HG03103 (cell line): ENCODE measurements around the gene PDSS1.
"Not testable (repeated sequence)": the region's sequence is repeated elsewhere in the genome, so short reads cannot be mapped to it uniquely, and the experiment has no call there.

Experiments
- ATAC-seq: cut with Tn5 transposase; IDR thresholded peaks from one replicate; pipeline ENCODE4 v1.9.1; 2021; ENCODE audit warnings: low read depth; ENCODE audit not compliant: unreplicated experiment

The PDSS1 gene

DNA sequence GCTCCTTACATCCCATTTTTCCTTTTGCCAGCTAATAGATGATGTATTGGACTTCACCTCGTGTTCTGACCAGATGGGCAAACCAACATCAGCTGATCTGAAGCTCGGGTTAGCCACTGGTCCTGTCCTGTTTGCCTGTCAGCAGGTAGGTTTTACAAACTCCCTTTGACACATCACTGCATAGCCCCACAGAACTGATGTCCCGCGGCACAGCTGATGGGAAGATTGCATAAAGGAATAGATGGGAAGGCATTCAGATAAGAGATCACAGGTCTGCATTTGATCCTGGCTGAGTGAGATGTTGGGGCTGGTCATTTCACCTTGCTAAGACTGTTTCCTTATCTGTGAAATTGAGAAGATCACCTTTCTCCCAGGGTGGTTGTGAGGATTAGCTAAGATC, 37.9 kb downstream of the PDSS1 start:
- no peak for ATAC-seq

DNA sequence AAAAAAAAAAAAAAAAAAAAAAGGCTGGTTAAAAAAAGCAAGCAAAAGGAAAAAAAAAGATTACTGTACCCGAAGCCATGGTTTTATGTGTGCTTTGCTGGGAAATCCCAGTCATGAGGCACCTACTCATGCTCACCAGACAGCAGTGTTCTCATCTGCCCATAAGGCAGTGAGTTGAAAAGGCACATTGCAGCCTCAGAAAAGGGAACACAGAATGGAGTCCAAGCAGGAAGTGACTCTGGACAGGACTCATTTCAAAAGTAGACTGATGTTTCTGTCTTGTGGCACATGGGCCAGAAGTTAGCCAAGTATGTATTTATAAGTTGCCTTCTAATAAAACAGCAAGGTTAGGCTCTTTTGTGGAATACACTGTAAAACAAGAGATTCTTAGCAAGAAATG, 40.2 kb downstream of the PDSS1 start:
- ATAC-seq, result peak; percentile 65

DNA sequence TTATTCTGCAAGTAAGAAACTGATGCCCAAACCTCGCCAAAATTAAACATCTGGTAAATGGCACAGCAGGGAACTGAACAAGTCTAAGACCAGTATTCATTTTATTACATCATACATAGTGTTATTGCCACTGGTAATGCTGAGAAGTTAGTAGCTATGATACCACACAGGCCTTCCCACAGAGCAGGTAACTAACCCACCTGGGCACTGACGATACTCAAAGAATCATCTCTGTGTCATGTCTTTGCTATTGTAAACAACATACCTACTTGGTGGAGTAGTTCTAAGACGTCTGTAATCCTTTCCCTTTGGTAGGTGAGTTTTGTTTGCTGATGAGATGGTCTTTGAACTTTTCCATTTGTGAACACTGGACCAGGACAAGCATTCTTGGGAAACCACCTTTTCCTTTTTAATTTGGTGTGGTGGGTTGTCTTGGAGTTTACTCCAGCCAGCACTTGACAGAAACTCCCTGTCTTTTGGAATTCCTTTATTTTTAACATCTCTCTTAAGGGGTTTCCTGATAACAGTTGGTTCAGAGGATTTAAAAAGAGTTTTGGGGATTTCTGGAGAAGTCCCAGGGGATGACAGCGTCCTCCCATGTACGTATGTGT, 40.9 kb downstream of the PDSS1 start:
- ATAC-seq, result no peak

DNA sequence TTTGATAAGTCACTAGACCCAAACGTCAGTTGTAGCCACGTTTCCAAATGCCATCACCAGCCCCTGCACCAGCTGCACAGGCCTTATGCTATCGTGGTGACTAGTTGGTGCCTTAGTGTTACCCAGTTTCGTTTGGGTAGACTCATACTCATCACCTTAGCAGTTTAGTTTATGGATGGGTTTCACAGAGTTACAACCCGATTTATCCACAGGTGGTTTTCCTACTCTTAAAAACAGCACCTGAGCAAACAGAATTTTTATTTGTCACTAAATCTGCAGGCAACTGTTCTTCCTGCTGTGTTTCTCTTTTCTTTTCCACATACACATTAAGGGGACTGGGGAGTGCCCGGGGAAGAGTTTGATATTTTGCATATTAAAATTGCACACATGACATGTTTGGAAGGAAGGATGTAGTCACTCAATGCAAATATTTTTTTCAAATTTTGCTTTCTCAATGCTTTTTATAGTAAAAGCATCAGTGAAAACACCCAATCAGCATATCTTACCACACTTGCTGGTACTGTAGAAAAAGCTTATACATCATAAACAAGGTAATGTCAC, 41.6 kb downstream of the PDSS1 start:
- peak; percentile 34 for ATAC-seq

DNA sequence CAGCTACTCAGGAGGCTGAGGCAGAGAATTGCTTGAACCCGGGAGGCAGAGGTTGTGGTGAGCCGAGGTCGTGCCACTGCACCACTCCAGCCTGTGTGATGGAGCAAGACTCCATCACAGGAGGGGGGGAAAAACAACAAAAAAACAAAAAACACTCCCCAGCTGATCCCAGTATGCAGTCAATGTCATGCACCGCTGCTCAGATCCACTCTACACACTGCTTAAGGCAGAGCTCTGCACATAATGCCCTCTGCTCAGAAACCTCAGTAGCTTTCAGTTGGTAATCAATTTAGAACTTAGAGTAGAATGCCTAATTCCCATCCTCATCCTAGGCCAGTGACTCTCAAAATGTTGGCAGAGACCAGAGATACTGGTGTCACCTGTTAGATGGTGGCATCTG, 43.9 kb downstream of the PDSS1 start:
- ATAC-seq, result no peak

DNA sequence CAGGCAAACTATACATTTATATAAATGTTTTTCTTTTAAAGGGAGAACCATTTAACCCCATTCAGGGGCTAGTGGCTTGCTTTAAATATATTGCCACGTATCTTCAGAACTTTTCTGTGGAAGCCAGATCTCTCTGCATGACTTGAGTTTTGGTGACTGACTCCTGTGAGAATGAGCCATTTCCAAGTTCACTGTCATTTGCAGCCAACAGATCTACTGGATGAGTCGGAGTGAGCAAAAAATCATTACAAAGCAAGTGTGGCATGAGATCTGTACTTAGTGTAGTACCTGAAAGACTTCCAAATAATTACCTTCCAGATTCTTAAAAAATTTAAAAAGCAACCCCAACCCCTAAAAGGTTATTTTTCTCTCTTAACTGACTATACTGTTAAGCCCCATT, 45.6 kb downstream of the PDSS1 start:
- no peak for ATAC-seq

DNA sequence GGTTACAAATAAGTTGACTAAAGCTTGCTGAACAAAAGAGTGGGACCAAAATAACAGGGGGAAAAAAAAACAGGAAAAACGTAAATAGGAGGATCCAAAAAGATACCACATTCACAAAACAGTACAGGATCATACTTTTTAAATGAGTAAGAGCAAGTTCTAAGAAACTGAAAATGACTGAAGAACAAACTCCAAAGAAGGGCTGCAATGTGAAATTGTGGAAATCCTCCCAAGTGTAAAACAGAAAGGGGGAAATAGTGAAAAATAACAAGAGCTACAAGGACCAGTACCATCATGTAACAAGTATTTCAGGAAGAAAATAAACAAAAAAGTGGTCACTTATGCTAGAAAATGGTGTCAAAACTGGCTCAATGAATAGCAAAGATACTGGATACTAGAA, 46.3 kb downstream of the PDSS1 start:
- no peak for ATAC-seq

DNA sequence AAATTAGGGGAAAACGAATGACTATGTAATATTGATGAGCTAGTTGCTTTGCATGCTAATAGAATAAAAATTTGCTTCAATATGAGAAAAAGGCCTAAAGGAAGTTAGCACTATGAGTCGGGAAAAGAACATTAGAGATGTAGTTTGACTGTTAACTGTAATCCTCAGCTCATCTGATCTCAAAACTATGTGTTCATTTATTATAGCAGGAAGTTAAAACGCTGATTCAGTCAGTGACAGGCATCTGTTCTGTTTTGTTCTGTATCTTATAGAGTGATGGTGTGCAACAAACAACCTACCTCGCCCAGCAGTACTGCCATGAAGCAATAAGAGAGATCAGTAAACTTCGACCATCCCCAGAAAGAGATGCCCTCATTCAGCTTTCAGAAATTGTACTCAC, 48.6 kb downstream of the PDSS1 start:
- ATAC-seq, result no peak

DNA sequence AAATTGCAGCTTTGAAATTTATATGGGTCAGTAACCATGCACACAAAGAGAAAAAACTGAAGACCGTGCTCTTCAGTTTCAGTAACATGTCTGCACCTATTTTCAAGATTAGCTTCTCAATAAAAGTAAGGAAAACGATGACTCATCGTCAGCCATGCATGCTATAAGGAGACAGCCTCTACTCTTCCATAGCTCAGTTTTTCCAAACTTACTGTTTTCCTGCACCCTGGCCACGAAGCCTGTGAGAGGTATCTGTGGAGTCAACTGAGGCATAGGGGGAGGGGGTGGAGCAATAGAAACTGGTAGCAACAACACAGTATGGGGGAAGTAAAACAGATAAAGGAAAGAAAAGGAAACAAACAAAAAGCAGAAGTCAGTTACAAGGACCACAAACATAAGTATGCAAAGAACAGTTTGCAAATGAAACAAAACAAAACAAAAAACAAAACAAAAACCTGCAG, 58.0 kb downstream of the PDSS1 start:
- ATAC-seq, result peak; percentile 91

DNA sequence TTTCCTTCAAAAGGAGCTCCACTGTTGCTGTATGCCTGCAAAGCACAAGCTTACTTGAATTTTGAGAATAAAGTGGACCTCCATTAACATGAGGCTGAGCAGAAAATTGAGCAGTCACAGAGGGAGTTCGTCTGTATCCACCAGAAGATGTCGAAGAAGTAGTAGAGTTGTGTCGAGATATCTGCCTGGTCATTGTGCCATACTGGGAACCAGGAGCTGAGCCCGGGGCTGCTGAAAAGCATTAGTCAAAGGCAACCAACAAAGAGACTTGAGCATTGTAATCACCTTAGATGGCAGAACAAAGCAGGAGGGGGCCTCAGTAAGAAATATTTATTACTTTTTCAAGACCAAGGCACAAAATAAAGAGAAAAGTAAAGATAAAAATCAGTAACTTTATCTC, 61.5 kb downstream of the PDSS1 start:
- ATAC-seq, result no peak

DNA sequence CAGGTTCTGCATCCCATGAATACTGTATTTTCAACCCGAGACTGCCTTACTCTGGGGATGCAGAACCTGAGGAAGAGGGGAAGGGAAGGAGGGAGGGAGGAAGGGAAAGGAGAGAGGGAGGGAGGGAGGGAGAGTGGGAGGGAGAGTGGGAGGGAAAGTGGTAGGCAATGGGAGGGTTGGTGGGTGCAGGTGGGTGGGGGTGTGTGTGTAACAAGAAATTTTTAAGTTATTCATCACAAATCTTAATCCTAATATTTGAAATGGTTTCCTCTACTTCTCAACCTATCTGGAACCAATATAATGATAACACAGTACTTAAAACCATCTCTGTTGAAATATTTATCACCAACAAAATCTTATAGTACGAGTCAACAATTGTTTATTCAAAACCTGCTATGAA, 68.0 kb downstream of the PDSS1 start:
- ATAC-seq, result no peak

DNA sequence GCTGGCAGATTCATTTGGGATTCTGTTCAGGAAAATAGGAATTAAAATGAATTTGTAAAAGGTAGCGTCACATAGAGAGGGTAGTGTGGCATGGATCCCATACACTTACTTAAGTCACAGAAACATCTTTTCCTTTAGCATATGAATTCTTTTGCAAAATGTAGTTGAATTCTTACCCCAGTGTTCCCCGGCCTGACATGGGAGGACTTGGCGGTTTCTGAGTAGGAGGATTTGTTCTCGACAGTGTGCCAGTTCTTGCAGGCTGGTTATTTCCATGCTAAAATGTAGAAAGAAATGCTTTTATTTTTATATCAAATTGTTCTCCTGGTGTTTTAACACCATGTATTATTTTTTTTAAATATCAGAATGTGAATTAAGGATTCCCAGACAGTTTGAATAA, 72.6 kb downstream of the PDSS1 start:
- ATAC-seq, result no peak

DNA sequence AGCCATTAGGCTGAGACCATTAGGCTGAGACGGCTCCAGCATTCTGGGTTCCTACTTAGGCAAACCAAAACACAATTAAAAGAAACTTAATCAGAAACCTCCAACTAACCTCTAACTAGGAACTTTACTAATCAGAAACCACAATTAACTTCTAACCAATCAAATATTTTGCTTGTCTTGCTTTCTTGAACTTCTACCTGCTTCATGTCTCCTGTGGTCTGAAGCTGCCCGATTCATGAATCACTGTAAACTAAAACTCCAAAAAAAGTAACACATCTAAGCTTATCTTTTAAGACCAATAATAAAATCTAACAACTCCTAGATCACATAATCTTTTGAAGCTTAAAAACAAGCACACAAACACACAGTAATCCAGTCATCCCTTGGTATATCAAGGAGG, 76.1 kb downstream of the PDSS1 start:
- no peak for ATAC-seq

DNA sequence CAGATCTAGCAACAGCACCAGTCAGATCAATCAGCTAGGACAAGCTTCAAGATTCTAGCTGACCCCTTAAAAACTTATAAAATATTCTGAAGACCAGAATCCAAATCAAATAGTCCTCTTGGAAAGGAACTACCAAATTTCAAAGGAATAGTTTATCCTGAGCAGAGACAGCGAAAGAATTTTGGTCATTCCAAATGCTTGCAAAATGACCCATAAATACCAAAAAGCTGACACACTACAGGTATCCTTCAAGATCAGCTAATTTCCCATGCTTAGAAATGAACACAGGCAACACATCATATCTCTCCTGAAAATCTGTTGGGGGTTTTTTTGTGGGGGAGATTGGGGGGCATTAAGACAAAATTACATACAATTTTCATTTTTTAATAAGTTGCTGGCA, 78.8 kb downstream of the PDSS1 start:
- no peak for ATAC-seq

DNA sequence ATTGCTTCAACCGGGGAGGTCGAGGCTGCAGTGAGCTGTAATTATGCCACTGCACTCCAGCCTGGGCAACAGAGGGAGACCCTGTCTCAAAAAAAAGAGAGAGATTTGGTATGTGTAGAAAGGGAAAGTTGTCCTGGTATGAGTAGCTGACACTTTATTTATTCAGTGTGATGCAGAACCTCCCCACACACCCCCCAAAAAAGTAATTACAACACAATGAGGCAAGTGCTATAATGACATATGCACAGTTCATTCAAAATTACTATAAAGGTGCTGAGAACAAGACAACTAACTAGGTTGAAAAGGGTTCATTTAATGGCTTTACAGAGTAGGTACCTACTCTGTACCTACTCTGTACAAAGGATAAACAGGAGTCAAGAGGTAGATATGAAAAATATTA, 80.2 kb downstream of the PDSS1 start:
- no peak for ATAC-seq

DNA sequence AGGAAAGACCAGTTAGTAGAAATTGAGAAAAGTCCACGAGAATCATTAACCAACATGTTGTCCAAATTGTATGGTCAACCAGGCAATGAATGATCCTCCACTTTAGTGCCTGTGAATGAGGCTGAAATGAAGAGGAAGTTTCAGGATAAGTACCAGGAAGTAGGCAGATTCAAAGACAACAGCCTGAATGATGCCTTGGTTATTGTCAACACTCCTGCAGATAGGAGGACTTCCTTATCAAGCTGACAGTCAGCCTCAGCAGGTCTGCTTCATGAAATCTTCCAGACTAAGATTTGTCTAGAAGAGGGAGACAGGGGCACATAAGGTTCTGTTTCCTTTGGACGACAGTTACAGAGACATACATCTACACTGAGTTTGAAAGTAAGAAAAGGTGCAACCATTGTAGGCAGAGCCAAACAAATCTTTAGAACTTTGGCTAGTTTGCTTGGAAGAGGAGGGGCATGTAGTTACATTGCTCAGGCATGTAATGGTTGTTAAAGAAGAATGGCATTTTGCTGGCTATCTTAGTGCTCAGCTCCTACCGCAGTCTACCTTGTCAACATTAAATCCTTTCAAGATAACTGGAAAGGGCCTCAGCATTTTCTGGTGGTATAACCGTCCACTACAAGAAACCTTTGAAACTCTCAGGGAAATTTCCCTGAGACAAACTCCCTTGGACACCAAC, 81.8 kb downstream of the PDSS1 start:
- ATAC-seq, result no peak

DNA sequence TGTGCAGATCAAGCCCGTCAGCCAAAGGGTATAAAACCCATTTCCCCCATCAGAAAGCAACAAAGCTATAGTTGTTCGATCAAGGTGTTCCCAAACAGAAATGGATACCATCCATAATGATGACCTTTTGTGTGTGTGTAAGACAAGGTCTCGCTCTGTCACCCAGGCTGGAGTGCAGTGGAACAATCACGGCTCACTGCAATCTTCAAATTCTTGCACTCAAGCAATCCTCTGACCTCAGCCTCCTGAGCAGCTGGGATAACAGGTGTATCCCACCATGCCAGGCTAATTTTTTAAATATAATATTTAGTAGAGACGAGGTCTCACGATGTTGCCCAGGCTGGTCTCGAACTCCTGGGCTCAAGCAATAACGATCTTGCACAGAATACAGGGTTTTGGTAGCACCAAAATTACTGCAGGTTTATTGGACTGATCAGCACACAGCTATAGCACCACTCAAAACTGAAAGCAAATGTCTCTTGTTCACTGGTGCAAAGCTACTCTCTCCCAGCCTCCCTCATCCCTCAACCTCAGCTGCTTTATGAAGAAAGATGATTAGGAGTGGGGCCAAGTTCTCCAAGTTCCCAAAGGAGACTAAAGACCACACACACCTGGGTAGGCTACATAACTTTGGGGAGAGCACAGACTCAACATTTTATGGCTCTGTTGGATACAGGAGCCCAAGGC, 82.7 kb downstream of the PDSS1 start:
- ATAC-seq, result no peak

DNA sequence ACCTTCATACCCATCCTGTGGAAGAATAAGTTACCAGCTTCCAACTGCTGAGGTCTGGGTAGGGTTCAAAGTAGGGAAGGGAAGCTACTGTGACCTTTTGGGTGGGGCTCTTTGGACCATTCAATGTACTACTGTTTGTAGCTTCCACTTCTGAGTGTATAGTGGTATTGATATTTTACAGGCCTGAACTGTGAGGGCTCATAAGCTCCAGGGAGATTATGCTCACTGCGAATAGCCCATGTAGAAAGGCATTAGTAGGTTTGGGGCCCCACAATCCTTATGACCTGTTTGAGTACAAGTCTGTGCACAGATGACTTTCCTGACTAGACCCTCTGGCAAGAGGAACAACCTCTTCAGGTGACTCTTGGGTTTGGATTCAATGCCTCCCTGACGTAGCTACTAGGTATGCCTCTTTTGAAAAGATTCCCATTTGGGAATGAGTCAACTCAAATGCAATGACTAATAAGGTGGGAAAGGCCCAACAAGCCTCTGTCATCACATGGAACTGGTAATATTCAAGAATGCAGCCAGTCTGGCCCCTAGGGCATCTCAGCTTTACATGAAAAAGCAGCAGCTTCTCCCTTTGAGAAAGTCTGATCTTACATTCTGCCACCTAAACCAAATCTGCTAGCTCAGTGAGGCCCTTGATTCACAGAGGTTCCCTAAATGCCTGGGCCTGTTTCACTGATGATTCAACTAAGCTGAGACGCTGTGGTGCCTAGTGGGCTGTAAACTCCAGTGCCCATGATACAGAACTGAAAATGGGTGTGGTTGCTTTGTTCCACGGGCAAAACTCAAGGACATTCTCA, 83.5 kb downstream of the PDSS1 start:
- ATAC-seq, result peak; percentile 66

DNA sequence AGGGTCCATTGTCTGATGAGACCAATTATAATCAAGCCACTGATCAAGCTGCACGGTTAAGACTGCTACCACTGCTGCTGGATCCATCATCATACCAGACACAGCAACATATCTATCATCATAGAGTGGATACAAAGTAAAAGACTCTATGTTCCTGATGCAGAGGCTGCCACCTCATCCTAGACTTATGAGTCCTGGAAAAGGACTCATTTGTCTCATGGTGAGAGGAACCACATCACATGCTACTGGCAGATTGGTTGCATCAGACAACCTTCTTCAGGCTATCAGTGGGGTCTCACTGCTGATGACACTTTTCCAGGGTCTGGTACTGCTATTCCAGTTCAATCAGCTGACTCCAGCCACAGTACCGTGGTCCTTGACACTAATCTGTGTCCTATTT, 84.3 kb downstream of the PDSS1 start:
- ATAC-seq, result no peak

DNA sequence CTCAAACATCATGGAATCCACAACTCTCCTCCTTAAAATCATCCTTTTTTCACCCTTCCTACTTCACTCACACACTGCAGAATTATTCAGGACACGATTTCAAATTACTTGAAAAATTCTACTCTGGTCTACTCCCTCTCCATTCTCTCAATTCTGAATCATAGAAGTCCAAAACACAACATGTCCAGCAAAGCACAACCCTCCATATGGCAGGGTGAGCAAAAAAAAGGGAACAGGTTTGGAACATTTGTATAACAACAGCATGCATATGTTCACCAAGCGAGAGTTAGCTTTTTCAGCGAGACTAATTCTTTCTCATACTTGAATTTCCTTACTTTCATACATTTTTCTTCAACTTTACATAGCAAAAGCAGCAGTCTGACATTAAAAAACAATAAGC, 89.9 kb downstream of the PDSS1 start:
- no peak for ATAC-seq

DNA sequence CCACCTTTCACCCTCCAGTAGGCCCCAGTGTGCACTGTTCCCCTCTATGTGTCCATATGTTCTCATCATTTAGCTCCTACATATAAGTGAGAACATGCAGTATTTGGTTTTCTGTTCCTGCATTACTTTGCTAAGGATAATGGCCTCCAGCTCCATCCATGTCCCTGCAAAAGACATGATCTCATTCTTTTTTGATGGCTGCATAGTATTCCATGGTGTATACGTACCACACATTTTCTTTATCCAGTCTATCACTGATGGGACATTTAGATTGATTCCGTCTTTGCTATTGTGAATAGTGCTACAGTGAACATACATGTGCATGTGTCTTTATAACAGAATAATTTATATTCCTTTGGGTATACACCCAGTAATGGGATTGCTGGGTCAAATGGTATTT, 92.3 kb downstream of the PDSS1 start:
- not testable (repeated sequence) for ATAC-seq
